ENCODE data around the gene TYRO3.
"Not testable (repeated sequence)": the region's sequence is repeated elsewhere in the genome, so short reads cannot be mapped to it uniquely, and the experiment has no call there.

DNA sequence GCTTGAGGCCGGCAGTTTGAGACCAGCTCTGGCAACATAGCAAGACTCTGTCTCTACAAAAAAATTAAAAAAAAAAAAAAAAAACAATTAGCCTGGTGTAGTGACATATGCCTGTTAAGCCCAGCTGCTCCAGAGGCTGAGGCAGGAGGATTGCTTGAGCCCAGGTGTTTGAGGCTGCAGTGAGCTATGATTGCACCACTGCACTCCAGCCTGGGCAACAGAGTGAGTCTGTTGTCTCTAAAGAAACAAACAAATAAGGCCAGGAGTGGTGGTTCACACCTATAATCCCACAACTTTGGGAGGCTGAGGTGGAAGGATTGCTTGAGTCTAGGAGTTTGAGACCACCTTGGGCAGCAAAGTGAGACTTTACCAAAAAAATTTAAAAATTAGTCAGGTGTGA lies 10.2 kb downstream of the TYRO3 start:
- not testable (repeated sequence) for TF ChIP-seq JUND (IDR thresholded peaks at IDR 0.05); NFIC (IDR thresholded peaks at IDR 0.05; ENCODE audit: borderline replicate concordance); RAD21 (IDR thresholded peaks at IDR 0.05; ENCODE audit: low read length); FOXJ3 (CRISPR knock-in tag; IDR thresholded peaks at IDR 0.05); SMC3 (IDR thresholded peaks at IDR 0.05; ENCODE audit: low read depth, low read length); POLR2AphosphoS5 (IDR thresholded peaks at IDR 0.05; ENCODE audit: low read depth, low read length)
- TF ChIP-seq, protein P1, sequence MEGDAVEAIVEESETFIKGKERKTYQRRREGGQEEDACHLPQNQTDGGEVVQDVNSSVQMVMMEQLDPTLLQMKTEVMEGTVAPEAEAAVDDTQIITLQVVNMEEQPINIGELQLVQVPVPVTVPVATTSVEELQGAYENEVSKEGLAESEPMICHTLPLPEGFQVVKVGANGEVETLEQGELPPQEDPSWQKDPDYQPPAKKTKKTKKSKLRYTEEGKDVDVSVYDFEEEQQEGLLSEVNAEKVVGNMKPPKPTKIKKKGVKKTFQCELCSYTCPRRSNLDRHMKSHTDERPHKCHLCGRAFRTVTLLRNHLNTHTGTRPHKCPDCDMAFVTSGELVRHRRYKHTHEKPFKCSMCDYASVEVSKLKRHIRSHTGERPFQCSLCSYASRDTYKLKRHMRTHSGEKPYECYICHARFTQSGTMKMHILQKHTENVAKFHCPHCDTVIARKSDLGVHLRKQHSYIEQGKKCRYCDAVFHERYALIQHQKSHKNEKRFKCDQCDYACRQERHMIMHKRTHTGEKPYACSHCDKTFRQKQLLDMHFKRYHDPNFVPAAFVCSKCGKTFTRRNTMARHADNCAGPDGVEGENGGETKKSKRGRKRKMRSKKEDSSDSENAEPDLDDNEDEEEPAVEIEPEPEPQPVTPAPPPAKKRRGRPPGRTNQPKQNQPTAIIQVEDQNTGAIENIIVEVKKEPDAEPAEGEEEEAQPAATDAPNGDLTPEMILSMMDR (IDR thresholded peaks at IDR 0.05), result not testable (repeated sequence)
- TF ChIP-seq, protein P2, sequence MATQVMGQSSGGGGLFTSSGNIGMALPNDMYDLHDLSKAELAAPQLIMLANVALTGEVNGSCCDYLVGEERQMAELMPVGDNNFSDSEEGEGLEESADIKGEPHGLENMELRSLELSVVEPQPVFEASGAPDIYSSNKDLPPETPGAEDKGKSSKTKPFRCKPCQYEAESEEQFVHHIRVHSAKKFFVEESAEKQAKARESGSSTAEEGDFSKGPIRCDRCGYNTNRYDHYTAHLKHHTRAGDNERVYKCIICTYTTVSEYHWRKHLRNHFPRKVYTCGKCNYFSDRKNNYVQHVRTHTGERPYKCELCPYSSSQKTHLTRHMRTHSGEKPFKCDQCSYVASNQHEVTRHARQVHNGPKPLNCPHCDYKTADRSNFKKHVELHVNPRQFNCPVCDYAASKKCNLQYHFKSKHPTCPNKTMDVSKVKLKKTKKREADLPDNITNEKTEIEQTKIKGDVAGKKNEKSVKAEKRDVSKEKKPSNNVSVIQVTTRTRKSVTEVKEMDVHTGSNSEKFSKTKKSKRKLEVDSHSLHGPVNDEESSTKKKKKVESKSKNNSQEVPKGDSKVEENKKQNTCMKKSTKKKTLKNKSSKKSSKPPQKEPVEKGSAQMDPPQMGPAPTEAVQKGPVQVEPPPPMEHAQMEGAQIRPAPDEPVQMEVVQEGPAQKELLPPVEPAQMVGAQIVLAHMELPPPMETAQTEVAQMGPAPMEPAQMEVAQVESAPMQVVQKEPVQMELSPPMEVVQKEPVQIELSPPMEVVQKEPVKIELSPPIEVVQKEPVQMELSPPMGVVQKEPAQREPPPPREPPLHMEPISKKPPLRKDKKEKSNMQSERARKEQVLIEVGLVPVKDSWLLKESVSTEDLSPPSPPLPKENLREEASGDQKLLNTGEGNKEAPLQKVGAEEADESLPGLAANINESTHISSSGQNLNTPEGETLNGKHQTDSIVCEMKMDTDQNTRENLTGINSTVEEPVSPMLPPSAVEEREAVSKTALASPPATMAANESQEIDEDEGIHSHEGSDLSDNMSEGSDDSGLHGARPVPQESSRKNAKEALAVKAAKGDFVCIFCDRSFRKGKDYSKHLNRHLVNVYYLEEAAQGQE (IDR thresholded peaks at IDR 0.05; ENCODE audit: low read depth, low read length), result not testable (repeated sequence)
